VCaP (cell line): Measurements from ENCODE around the gene IL17C.
"Not testable (repeated sequence)": the region's sequence is repeated elsewhere in the genome, so short reads cannot be mapped to it uniquely, and the experiment has no call there.

ENCODE experiments used
- H3K27ac ChIP-seq: fragments of 450-650 bp; 2 replicates; pipeline ENCODE4 v1.5.1; 2017
- TF ChIP-seq, protein P1 (sequence below): fragments of 450-650 bp; conservative IDR thresholded peaks from 2 replicates; pipeline ENCODE4 v1.5.1; 2017; ENCODE audit warnings: mild to moderate bottlenecking, moderate library complexity

Gene IL17C

DNA sequence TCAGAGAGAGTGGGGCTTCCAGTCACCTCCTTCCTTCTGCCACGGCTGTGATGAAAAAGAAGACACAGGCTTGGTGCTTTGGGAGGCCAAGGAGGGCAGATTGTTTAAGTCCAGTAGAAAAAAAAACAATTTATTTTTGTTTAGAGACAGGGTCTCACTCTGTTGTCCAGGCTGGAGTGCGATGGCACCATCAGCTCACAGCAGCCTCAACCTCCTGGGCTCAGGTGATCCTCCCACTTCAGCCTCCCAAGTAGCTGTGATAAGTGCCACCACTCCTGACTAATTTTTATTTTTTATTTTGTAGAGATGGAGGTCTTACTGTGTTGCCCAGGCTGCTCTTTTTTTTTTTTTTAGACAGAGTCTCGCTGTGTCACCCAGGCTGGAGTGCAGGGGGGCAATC is 27.2 kb downstream of the IL17C start:
- TF ChIP-seq, protein P1, sequence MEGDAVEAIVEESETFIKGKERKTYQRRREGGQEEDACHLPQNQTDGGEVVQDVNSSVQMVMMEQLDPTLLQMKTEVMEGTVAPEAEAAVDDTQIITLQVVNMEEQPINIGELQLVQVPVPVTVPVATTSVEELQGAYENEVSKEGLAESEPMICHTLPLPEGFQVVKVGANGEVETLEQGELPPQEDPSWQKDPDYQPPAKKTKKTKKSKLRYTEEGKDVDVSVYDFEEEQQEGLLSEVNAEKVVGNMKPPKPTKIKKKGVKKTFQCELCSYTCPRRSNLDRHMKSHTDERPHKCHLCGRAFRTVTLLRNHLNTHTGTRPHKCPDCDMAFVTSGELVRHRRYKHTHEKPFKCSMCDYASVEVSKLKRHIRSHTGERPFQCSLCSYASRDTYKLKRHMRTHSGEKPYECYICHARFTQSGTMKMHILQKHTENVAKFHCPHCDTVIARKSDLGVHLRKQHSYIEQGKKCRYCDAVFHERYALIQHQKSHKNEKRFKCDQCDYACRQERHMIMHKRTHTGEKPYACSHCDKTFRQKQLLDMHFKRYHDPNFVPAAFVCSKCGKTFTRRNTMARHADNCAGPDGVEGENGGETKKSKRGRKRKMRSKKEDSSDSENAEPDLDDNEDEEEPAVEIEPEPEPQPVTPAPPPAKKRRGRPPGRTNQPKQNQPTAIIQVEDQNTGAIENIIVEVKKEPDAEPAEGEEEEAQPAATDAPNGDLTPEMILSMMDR: no peak
- H3K27ac ChIP-seq: no peak overlapping the region

- no peak overlapping the region for H3K27ac ChIP-seq
- TF ChIP-seq, protein P1: no peak
These were observed 29.1 kb downstream of the IL17C start for GRCh38 chr16:88667461-88667860.

DNA sequence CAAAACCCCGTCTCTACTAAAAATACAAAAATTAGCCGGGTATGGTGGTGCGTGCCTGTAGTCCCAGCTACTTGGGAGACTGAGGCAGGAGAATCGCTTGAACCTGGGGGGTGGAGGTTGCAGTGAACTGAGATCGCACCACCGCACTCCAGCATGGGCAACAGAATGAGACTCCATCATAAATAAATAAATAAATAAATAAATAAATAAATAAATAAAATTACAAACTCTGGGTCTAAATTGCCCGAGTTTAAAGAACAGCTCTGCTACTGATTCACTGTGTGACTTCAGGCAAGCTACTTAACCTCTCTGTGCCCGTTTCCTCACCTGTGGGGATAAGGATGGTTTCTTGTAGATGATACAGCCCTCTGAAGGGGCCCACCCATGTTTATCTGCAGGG is 31.1 kb downstream of the IL17C start:
- H3K27ac ChIP-seq: not testable (repeated sequence)

DNA sequence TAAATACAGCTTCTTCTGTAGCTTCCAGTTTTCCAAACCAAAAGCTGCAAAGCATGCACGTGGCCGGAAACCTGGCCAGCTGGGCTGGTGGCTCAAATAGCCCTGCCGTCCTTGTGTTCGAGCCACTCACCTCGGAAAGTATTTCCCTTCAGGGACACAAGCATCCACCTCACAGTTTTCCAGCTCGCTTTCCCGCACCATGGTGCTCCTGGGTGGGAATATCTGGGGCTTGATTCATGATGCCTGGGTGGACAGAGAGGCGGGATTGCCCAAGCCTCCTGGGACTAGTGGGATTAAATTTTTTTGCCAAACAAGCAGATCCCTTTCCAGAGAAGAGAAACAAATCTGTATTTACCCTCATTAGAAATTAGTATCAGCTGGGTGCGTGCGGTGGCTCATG is 31.6 kb downstream of the IL17C start:
- TF ChIP-seq, protein P1: no peak

DNA sequence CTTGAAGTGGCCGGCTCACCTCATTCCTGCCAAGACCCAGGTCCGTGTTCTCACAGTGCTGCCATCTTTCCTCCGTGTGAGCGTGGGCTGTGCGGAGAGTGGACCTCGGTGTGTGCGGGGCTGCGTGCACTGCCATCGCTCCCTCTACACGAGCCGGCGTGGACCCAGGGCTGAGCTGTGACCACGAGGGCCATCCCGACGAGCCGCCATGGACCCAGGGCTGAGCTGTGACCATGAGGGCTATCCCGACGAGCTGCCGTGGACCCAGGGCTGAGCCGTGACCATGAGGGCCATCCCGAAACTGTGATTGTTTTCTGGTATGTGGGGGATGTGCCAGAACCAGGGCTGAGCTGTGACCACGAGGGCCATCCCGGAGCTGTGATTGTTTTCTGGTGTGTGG is 33.4 kb downstream of the IL17C start:
- TF ChIP-seq, protein P1: no peak
- no peak overlapping the region for H3K27ac ChIP-seq

More for the DNA sequence above, 31.6 kb downstream of the IL17C start:
- no peak overlapping the region for H3K27ac ChIP-seq

- no peak overlapping the region for H3K27ac ChIP-seq
These were observed 34.4 kb downstream of the IL17C start for GRCh38 chr16:88672776-88673175.

GRCh38 chr16:88673716-88674379 is 35.5 kb downstream of the IL17C start:
- no peak overlapping the region for H3K27ac ChIP-seq
- TF ChIP-seq, protein P1: no peak

More at GRCh38 chr16:88672776-88673175, 34.4 kb downstream of the IL17C start:
- TF ChIP-seq, protein P1: no peak

- TF ChIP-seq, protein P1: no peak
- no peak overlapping the region for H3K27ac ChIP-seq
These were observed 38.3 kb downstream of the IL17C start for GRCh38 chr16:88676502-88677242.
